ENCODE results near the gene RGS4. TPM values are rescaled to one million over a fixed set of nuclear protein-coding genes. Genes with fewer than 3 reads are reported as not detected.

RGS4 gene
- total and polyA plus RNA-seq, 2 experiments from 2014 or later = 6.8 to 16.8 TPM

Other genes with a start within 250 kb of the RGS4 start
- not detected in 2 replicates for gene CCDC190, start 208.2 kb upstream of the RGS4 start, total RNA-seq
- not detected in 2 replicates for gene CCDC190, start 208.2 kb upstream of the RGS4 start, polyA plus RNA-seq
- gene RGS5, start 133.6 kb downstream of the RGS4 start, total RNA-seq = 4.6 and 5.0 TPM in 2 replicates
- 4.4 and 10.5 TPM in 2 replicates for gene RGS5, start 133.6 kb downstream of the RGS4 start, polyA plus RNA-seq